GM19455 (cell line): Measurements from ENCODE around the gene FLT4.
"Not testable (repeated sequence)": the region's sequence is repeated elsewhere in the genome, so short reads cannot be mapped to it uniquely, and the experiment has no call there.

ENCODE experiments used
- ATAC-seq: cut with Tn5 transposase; IDR thresholded peaks from one replicate; pipeline ENCODE4 v1.9.1; 2021; ENCODE audit not compliant: unreplicated experiment

Gene FLT4

GRCh38 chr5:180670586-180671359 is 21.4 kb upstream of the FLT4 start:
- ATAC-seq = no peak

GRCh38 chr5:180670157-180670556 is 20.8 kb upstream of the FLT4 start:
- no peak for ATAC-seq

- no peak for ATAC-seq
Measured at GRCh38 chr5:180669661-180670060, 20.3 kb upstream of the FLT4 start.

- no peak for ATAC-seq
Measured at GRCh38 chr5:180668835-180669596, 19.6 kb upstream of the FLT4 start.

- ATAC-seq = no peak
Measured at GRCh38 chr5:180666812-180667211, 17.4 kb upstream of the FLT4 start.

GRCh38 chr5:180665682-180666404 is 16.4 kb upstream of the FLT4 start:
- no peak for ATAC-seq

- ATAC-seq = no peak
Measured at GRCh38 chr5:180658774-180659564, 9.6 kb upstream of the FLT4 start.

- ATAC-seq = not testable (repeated sequence)
Measured at GRCh38 chr5:180655243-180655642, 5.8 kb upstream of the FLT4 start.

- ATAC-seq = no peak
Measured at GRCh38 chr5:180652771-180653170, 3.4 kb upstream of the FLT4 start.

GRCh38 chr5:180652346-180652745 is 2.9 kb upstream of the FLT4 start:
- ATAC-seq = no peak

- no peak for ATAC-seq
Measured at GRCh38 chr5:180648658-180649296, 623 bp downstream of the FLT4 start.

- ATAC-seq = no peak
Measured at GRCh38 chr5:180647941-180648500, 1.4 kb downstream of the FLT4 start.

GRCh38 chr5:180647465-180647864 is 1.9 kb downstream of the FLT4 start:
- ATAC-seq = no peak

GRCh38 chr5:180646963-180647305 is 2.5 kb downstream of the FLT4 start:
- no peak for ATAC-seq

- no peak for ATAC-seq
Measured at GRCh38 chr5:180646289-180646962, 3.0 kb downstream of the FLT4 start.

GRCh38 chr5:180645274-180646204 is 3.9 kb downstream of the FLT4 start:
- ATAC-seq = no peak

GRCh38 chr5:180644825-180645273 is 4.6 kb downstream of the FLT4 start:
- no peak for ATAC-seq

GRCh38 chr5:180644129-180644824 is 5.1 kb downstream of the FLT4 start:
- ATAC-seq = no peak
